ENCODE data around the gene TYW1B. TPM values are rescaled to one million over a fixed set of nuclear protein-coding genes. Genes with fewer than 3 reads are reported as not detected.
"Not testable (repeated sequence)": the region's sequence is repeated elsewhere in the genome, so short reads cannot be mapped to it uniquely, and the experiment has no call there.

TYW1B gene
- total RNA-seq, 2 donors from 2014 or later = 2.1 to 2.8 TPM

GRCh38 chr7:72601683-72602082 is 226.3 kb downstream of the TYW1B start:
- not testable (repeated sequence) for H3K27ac Mint-ChIP-seq; DNase-seq (ENCODE audit: low spot score in 2 of 2); ATAC-seq

GRCh38 chr7:72590023-72590422 is 238.0 kb downstream of the TYW1B start:
- ATAC-seq; DNase-seq (ENCODE audit: low spot score in 2 of 2); H3K27ac Mint-ChIP-seq: not testable (repeated sequence)
- peaks cover 30 to 32% of the 10 kb centered on the region in 2 donors for H3K36me3 Mint-ChIP-seq
- peaks cover 11 to 28% of the 10 kb centered on the region in 2 donors for H3K9me3 Mint-ChIP-seq

More at GRCh38 chr7:72601683-72602082, 226.3 kb downstream of the TYW1B start:
- H3K9me3 Mint-ChIP-seq = not testable (repeated sequence)
- peaks cover 12 to 13% of the 10 kb centered on the region in 2 donors for H3K36me3 Mint-ChIP-seq

- H3K9me3 Mint-ChIP-seq = peaks cover 21 to 41% of the 10 kb centered on the region in 2 donors
- H3K36me3 Mint-ChIP-seq = peaks cover 36 to 38% of the 10 kb centered on the region in 2 donors
- not testable (repeated sequence) for DNase-seq (ENCODE audit: low spot score in 2 of 2); ATAC-seq; H3K27ac Mint-ChIP-seq
Observed at GRCh38 chr7:72587267-72587666, 240.7 kb downstream of the TYW1B start.

- H3K36me3 Mint-ChIP-seq = peaks cover 27 to 30% of the 10 kb centered on the region in 2 donors
- not testable (repeated sequence) for ATAC-seq; DNase-seq (ENCODE audit: low spot score in 2 of 2); H3K27ac Mint-ChIP-seq
- H3K9me3 Mint-ChIP-seq = peaks cover 10 to 30% of the 10 kb centered on the region in 2 donors
Observed at GRCh38 chr7:72584576-72584975, 243.4 kb downstream of the TYW1B start.

- H3K27ac Mint-ChIP-seq; DNase-seq (ENCODE audit: low spot score in 2 of 2); ATAC-seq: not testable (repeated sequence)
- H3K36me3 Mint-ChIP-seq = peaks cover 20 to 23% of the 10 kb centered on the region in 2 donors
- H3K9me3 Mint-ChIP-seq = peaks cover 10 to 30% of the 10 kb centered on the region in 2 donors
Observed at GRCh38 chr7:72583620-72584361, 244.2 kb downstream of the TYW1B start.

- Mint-ChIP-seq H3K27ac (peak overlapping the region in 1 of 2 donors; percentile 37), H3K36me3 (peaks cover 29 to 31% of the 10 kb centered on the region in 2 donors), H3K9me3 (peaks cover 14 to 19% of the 10 kb centered on the region in 2 donors)
- DNase-seq (ENCODE audit: low spot score in 2 of 2); ATAC-seq: not testable (repeated sequence)
Observed at GRCh38 chr7:72580142-72580770, 247.7 kb downstream of the TYW1B start.

- peaks cover 23 to 25% of the 10 kb centered on the region in 2 donors for H3K36me3 Mint-ChIP-seq
- no peak for DNase-seq (ENCODE audit: low spot score in 2 of 2)
- H3K27ac Mint-ChIP-seq = no peak overlapping the region
Observed at GRCh38 chr7:72577107-72577506, 250.9 kb downstream of the TYW1B start.

GRCh38 chr7:72561988-72562387 is 266.0 kb downstream of the TYW1B start:
- not testable (repeated sequence) for ATAC-seq; H3K27ac Mint-ChIP-seq; DNase-seq (ENCODE audit: low spot score in 2 of 2)
- peaks cover 10 to 16% of the 10 kb centered on the region in 2 donors for H3K9me3 Mint-ChIP-seq
- H3K36me3 Mint-ChIP-seq = peaks cover 4 to 11% of the 10 kb centered on the region in 2 donors

More at GRCh38 chr7:72577107-72577506, 250.9 kb downstream of the TYW1B start:
- no peak for ATAC-seq
- peaks cover 0 to 4% of the 10 kb centered on the region in 2 donors for H3K9me3 Mint-ChIP-seq

- not testable (repeated sequence) for DNase-seq (ENCODE audit: low spot score in 2 of 2); H3K27ac Mint-ChIP-seq
- peak; percentile 35 to 55 for ATAC-seq
- H3K36me3 Mint-ChIP-seq = peaks cover 4 to 11% of the 10 kb centered on the region in 2 donors
- peaks cover 10% of the 10 kb centered on the region in 2 donors for H3K9me3 Mint-ChIP-seq
Observed at GRCh38 chr7:72559546-72559945, 268.5 kb downstream of the TYW1B start.

GRCh38 chr7:72556733-72557132 is 271.3 kb downstream of the TYW1B start:
- H3K27ac Mint-ChIP-seq; ATAC-seq; DNase-seq (ENCODE audit: low spot score in 2 of 2): not testable (repeated sequence)
- Mint-ChIP-seq H3K36me3 (peaks cover 5 to 13% of the 10 kb centered on the region in 2 donors), H3K9me3 (peaks cover 12% of the 10 kb centered on the region in 2 donors)

GRCh38 chr7:72555238-72555637 is 272.8 kb downstream of the TYW1B start:
- not testable (repeated sequence) for H3K27ac Mint-ChIP-seq; DNase-seq (ENCODE audit: low spot score in 2 of 2); ATAC-seq
- Mint-ChIP-seq H3K9me3 (peaks cover 6 to 12% of the 10 kb centered on the region in 2 donors), H3K36me3 (peaks cover 11 to 13% of the 10 kb centered on the region in 2 donors)

- ATAC-seq; H3K27ac Mint-ChIP-seq; DNase-seq (ENCODE audit: low spot score in 2 of 2): not testable (repeated sequence)
- peaks cover 10 to 14% of the 10 kb centered on the region in 2 donors for H3K9me3 Mint-ChIP-seq
- peaks cover 13 to 17% of the 10 kb centered on the region in 2 donors for H3K36me3 Mint-ChIP-seq
Observed at GRCh38 chr7:72554401-72554800, 273.6 kb downstream of the TYW1B start.

GRCh38 chr7:72550454-72550853 is 277.5 kb downstream of the TYW1B start:
- not testable (repeated sequence) for H3K27ac Mint-ChIP-seq; ATAC-seq; DNase-seq (ENCODE audit: low spot score in 2 of 2)
- Mint-ChIP-seq H3K36me3 (peaks cover 13 to 17% of the 10 kb centered on the region in 2 donors), H3K9me3 (peaks cover 10 to 14% of the 10 kb centered on the region in 2 donors)

- not testable (repeated sequence) for H3K9me3 Mint-ChIP-seq; DNase-seq (ENCODE audit: low spot score in 2 of 2)
- peaks cover 8 to 11% of the 10 kb centered on the region in 2 donors for H3K36me3 Mint-ChIP-seq
- peak overlapping the region in 1 of 2 donors; percentile 84 for H3K27ac Mint-ChIP-seq
- peak in 1 of 2 donors; percentile 20 for ATAC-seq
Observed at GRCh38 chr7:72546586-72547237, 281.3 kb downstream of the TYW1B start.

GRCh38 chr7:72544531-72544930 is 283.5 kb downstream of the TYW1B start:
- H3K27ac Mint-ChIP-seq; ATAC-seq; H3K36me3 Mint-ChIP-seq; H3K9me3 Mint-ChIP-seq; DNase-seq (ENCODE audit: low spot score in 2 of 2): not testable (repeated sequence)

- Mint-ChIP-seq H3K9me3 (no peaks in the 10 kb centered on the region), H3K36me3 (no peaks in the 10 kb centered on the region), H3K27ac (no peak overlapping the region)
- DNase-seq (ENCODE audit: low spot score in 2 of 2) = no peak
- ATAC-seq = no peak
Observed at GRCh38 chr7:72540923-72541322, 287.1 kb downstream of the TYW1B start.

Measured in activated naive CD4-positive, alpha-beta T cell treated with anti-CD3 and anti-CD28 coated beads, Interleukin-2, amount 50 U/mL, for 72 hours (primary cell).